ENCODE measurements around the gene MAN2B2.
"Not testable (repeated sequence)": the region's sequence is repeated elsewhere in the genome, so short reads cannot be mapped to it uniquely, and the experiment has no call there.

MAN2B2 gene

GRCh38 chr4:6617246-6617645 lies 42.3 kb downstream of the MAN2B2 start:
- DNase-seq (ENCODE audit: low spot score) = no peak

GRCh38 chr4:6618386-6619115 lies 43.6 kb downstream of the MAN2B2 start:
- no peak for DNase-seq (ENCODE audit: low spot score)

GRCh38 chr4:6619116-6619465 lies 44.1 kb downstream of the MAN2B2 start:
- DNase-seq (ENCODE audit: low spot score) = no peak

- no peak for DNase-seq (ENCODE audit: low spot score)
These were observed 44.7 kb downstream of the MAN2B2 start for GRCh38 chr4:6619466-6620255.

- no peak for DNase-seq (ENCODE audit: low spot score)
These were observed 45.3 kb downstream of the MAN2B2 start for GRCh38 chr4:6620296-6620695.

GRCh38 chr4:6620891-6621555 lies 46.0 kb downstream of the MAN2B2 start:
- DNase-seq (ENCODE audit: low spot score) = no peak

GRCh38 chr4:6621556-6621927 lies 46.6 kb downstream of the MAN2B2 start:
- no peak for DNase-seq (ENCODE audit: low spot score)

GRCh38 chr4:6622744-6623143 lies 47.8 kb downstream of the MAN2B2 start:
- DNase-seq (ENCODE audit: low spot score) = no peak

GRCh38 chr4:6625256-6625655 lies 50.3 kb downstream of the MAN2B2 start:
- DNase-seq (ENCODE audit: low spot score) = no peak

GRCh38 chr4:6626066-6626465 lies 51.1 kb downstream of the MAN2B2 start:
- no peak for DNase-seq (ENCODE audit: low spot score)

GRCh38 chr4:6627832-6628231 lies 52.8 kb downstream of the MAN2B2 start:
- no peak for DNase-seq (ENCODE audit: low spot score)

GRCh38 chr4:6628484-6628883 lies 53.5 kb downstream of the MAN2B2 start:
- DNase-seq (ENCODE audit: low spot score) = not testable (repeated sequence)

- DNase-seq (ENCODE audit: low spot score) = no peak
These were observed 57.1 kb downstream of the MAN2B2 start for GRCh38 chr4:6632125-6632524.

GRCh38 chr4:6633091-6633906 lies 58.3 kb downstream of the MAN2B2 start:
- no peak for DNase-seq (ENCODE audit: low spot score)

- no peak for DNase-seq (ENCODE audit: low spot score)
These were observed 59.8 kb downstream of the MAN2B2 start for GRCh38 chr4:6634746-6635145.

GRCh38 chr4:6639137-6639680 lies 64.2 kb downstream of the MAN2B2 start:
- DNase-seq (ENCODE audit: low spot score) = no peak

- DNase-seq (ENCODE audit: low spot score) = peak; percentile 91
These were observed 65.5 kb downstream of the MAN2B2 start, which contains the start of gene MRFAP1 for GRCh38 chr4:6640292-6641163. Gene MRFAP1, plus strand, starts transcription at chr4:6640685. Its CDS starts 178 bp downstream, at chr4:6640863.

GRCh38 chr4:6641164-6641970 lies 66.4 kb downstream of the MAN2B2 start:
- no peak for DNase-seq (ENCODE audit: low spot score)

GRCh38 chr4:6641971-6642320 lies 67.0 kb downstream of the MAN2B2 start:
- DNase-seq (ENCODE audit: low spot score) = no peak

Data from cerebellar cortex (tissue), 1 donor.